HepG2 (cell line): ENCODE data around the gene TMEM95. TPM values are rescaled to one million over a fixed set of nuclear protein-coding genes. Genes with fewer than 3 reads are reported as not detected.

Experiments
- ARID5B ChIP-seq: IDR thresholded peaks from 2 replicates; pipeline ENCODE4 v1.4.0; 2020; ENCODE audit warnings: mild to moderate bottlenecking, missing genetic modification reagents
- GZF1 ChIP-seq: sonication (generic); formaldehyde crosslinking; IDR thresholded peaks from 2 replicates; pipeline ENCODE4 v1.5.1; 2020; ENCODE audit warnings: mild to moderate bottlenecking, missing genetic modification reagents
- HMGXB4 ChIP-seq, 2 experiments: sonication (generic) in 1 of 2; formaldehyde crosslinking in 1 of 2; IDR thresholded peaks; 2 replicates each; pipeline versions ENCODE4 v1.4.0 to v1.6.1; 2018 to 2020; ENCODE audit warnings: missing genetic modification reagents in 2 of 2, borderline replicate concordance in 1 of 2, low read depth in 1 of 2, mild to moderate bottlenecking in 1 of 2, missing biosample characterization in 1 of 2
- KDM4B ChIP-seq: sonication (generic); formaldehyde crosslinking; IDR thresholded peaks from 2 replicates; pipeline ENCODE4 v1.4.0; 2020; ENCODE audit warnings: missing genetic modification reagents
- MAFK ChIP-seq, 2 experiments: IDR thresholded peaks in 1 of 2; conservative IDR thresholded peaks in 1 of 2; 2 replicates each; pipeline ENCODE4 v1.6.1; 2011; ENCODE audit warnings: improper control_type of control experiment in 2 of 2, low read length in 2 of 2
- MLXIP ChIP-seq: sonication (generic); formaldehyde crosslinking; IDR thresholded peaks from 2 replicates; pipeline ENCODE4 v1.9.0; 2021; ENCODE audit warnings: missing genetic modification reagents, borderline replicate concordance
- NFATC3 ChIP-seq: sonication (generic); formaldehyde crosslinking; IDR thresholded peaks from 2 replicates; pipeline ENCODE4 v1.5.1; 2020; ENCODE audit warnings: mild to moderate bottlenecking, missing genetic modification reagents
- NFIB ChIP-seq: sonication (generic); formaldehyde crosslinking; IDR thresholded peaks from 2 replicates; pipeline ENCODE4 v1.9.0; 2021; ENCODE audit warnings: missing genetic modification reagents, mild to moderate bottlenecking, borderline replicate concordance
- NR3C1 ChIP-seq: sonication (generic); formaldehyde crosslinking; IDR thresholded peaks from 2 replicates; pipeline ENCODE4 v1.4.0; 2020; ENCODE audit warnings: missing genetic modification reagents
- PRMT3 ChIP-seq: sonication (generic); formaldehyde crosslinking; IDR thresholded peaks from 2 replicates; pipeline ENCODE4 v1.8.1; 2022; ENCODE audit warnings: low read depth, mild to moderate bottlenecking, moderate library complexity, missing genetic modification reagents, borderline replicate concordance
- PRPF4 ChIP-seq: fragments of 200-400 bp; formaldehyde crosslinking; IDR thresholded peaks from 2 replicates; pipeline ENCODE4 v1.6.1; 2016; ENCODE audit warnings: low read length, low read depth; ENCODE audit not compliant: poor library complexity, severe bottlenecking
- SP5 ChIP-seq: IDR thresholded peaks from 2 replicates; pipeline ENCODE4 v1.6.1; 2016; ENCODE audit warnings: low read depth, borderline replicate concordance
- THAP11 ChIP-seq: IDR thresholded peaks from 2 replicates; pipeline ENCODE4 v1.6.1; 2016; ENCODE audit warnings: missing biosample characterization, missing genetic modification reagents
- XRCC5 ChIP-seq: fragments of 200-400 bp; formaldehyde crosslinking; optimal IDR thresholded peaks from 2 replicates; pipeline ENCODE3; 2017; ENCODE audit warnings: mild to moderate bottlenecking, low read length
- ZBTB26 ChIP-seq: IDR thresholded peaks from 2 replicates; pipeline ENCODE4 v1.6.1; 2016; ENCODE audit warnings: missing compliant biosample characterization, missing genetic modification reagents, borderline replicate concordance
- ZBTB7A ChIP-seq: sonication (generic); formaldehyde crosslinking; IDR thresholded peaks from 2 replicates; pipeline ENCODE4 v1.8.0; 2022; ENCODE audit warnings: mild to moderate bottlenecking, missing genetic modification reagents
- ZNF354B ChIP-seq: sonication (generic); formaldehyde crosslinking; IDR thresholded peaks from 2 replicates; pipeline ENCODE4 v1.8.0; 2022; ENCODE audit warnings: mild to moderate bottlenecking, missing genetic modification reagents
- ZNF652 ChIP-seq: IDR thresholded peaks from 2 replicates; pipeline ENCODE4 v1.6.1; 2016; ENCODE audit warnings: low read depth, borderline replicate concordance
- ZNF781 ChIP-seq: sonication (generic); formaldehyde crosslinking; IDR thresholded peaks from 2 replicates; pipeline ENCODE4 v1.5.1; 2020; ENCODE audit warnings: borderline replicate concordance, mild to moderate bottlenecking, missing genetic modification reagents; ENCODE audit errors: not compliant biosample characterization
- polyA plus RNA-seq, 8 experiments: library from polyadenylated mRNA; depleted of rRNA in 3 of 8; stranded (reverse) in 7 of 8; unstranded in 1 of 8; fragments of >200 nt; fragmentation: Illumina TruSeq in 4 of 8; extraction: Trizol in 4 of 8; gene quantifications; 2 replicates each; pipeline versions ENCODE4 v1.2.1 to v1.2.3, GENCODE V29; 2011 to 2016; ENCODE audit warnings: low read depth in 4 of 8, missing spikeins in 1 of 8, mixed read lengths in 1 of 8; ENCODE audit not compliant: insufficient read depth in 1 of 8
- total RNA-seq, 5 experiments: library from RNA; depleted of rRNA; stranded (reverse); fragments of >200 nt; fragmentation: Illumina TruSeq; extraction: Trizol; gene quantifications; 2 replicates each; pipeline ENCODE4 v1.2.3, GENCODE V29; 2016; ENCODE audit warnings: low read depth in 1 of 5

TMEM95 gene
- total and polyA plus RNA-seq, 2 of the 13 experiments (the other 11 are each of a cell fraction or from before 2014, with no cell fraction given), result not detected

- TF ChIP-seq ZBTB26 (peak; percentile 30; the same call in 1 of the 2 replicates), PRMT3 (CRISPR knock-in tag) (no peak), THAP11 (peak; percentile 20; the same call in 1 of the 2 replicates), ZNF781 (CRISPR knock-in tag) (no peak), MLXIP (no peak), KDM4B (CRISPR knock-in tag) (no peak), XRCC5 (no peak), ZBTB7A (CRISPR knock-in tag) (peak; percentile 85; the same call in 1 of the 2 replicates), NR3C1 (CRISPR knock-in tag) (no peak), MAFK (conservative IDR thresholded peaks at IDR 0.05 in 1 of 2, IDR thresholded peaks at IDR 0.05 in 1 of 2; ENCODE audit: low read length in 2 of 2) (no peak), SP5 (CRISPR knock-in tag) (peak; percentile 80; the same call in 1 of the 2 replicates), ZNF354B (no peak), GZF1 (CRISPR knock-in tag) (no peak), NFIB (CRISPR knock-in tag) (no peak), NFATC3 (no peak), ZNF652 (CRISPR knock-in tag) (peak; percentile 39; the same call in 1 of the 2 replicates), HMGXB4 (CRISPR knock-in tag; IDR thresholded peaks at IDR 0.05; ENCODE audit: borderline replicate concordance in 1 of 2, low read depth in 1 of 2) (peak in 1 of 2 experiments; percentile 43; a peak in 2 of 4 replicates), ARID5B (CRISPR knock-in tag) (peak; percentile 56), PRPF4 (no peak)
Observed at GRCh38 chr17:7403043-7403726, 48.2 kb downstream of the TMEM95 start (continued).
